ENCODE results near the gene CRKL.

GRCh38 chr22:20904008-20904979 is 12.9 kb upstream of the CRKL start:
- TF ChIP-seq CTCF (IDR thresholded peaks at IDR 0.05) (no peak), CHD2 (IDR thresholded peaks at IDR 0.05; ENCODE audit: low read length, partially characterized antibody) (no peak), JUND (IDR thresholded peaks at IDR 0.05) (0 out of 2 replicates have a peak, but pooled peaks have one; percentile 9), EP300 (IDR thresholded peaks at IDR 0.05; ENCODE audit: borderline replicate concordance in 1 of 2, low read depth in 1 of 2, low read length in 1 of 2) (no peak), RAD21 (IDR thresholded peaks at IDR 0.05; ENCODE audit: low read length) (no peak), ZBTB33 (IDR thresholded peaks at IDR 0.05; ENCODE audit: borderline replicate concordance, low read depth) (no peak), SIN3A (IDR thresholded peaks at IDR 0.05; ENCODE audit: borderline replicate concordance, low read depth, low read length) (no peak)
